HG03103 (cell line): ENCODE measurements around the gene UBE2D2.

Experiments used
- ATAC-seq: cut with Tn5 transposase; IDR thresholded peaks from one replicate; pipeline ENCODE4 v1.9.1; 2021; ENCODE audit warnings: low read depth; ENCODE audit not compliant: unreplicated experiment

UBE2D2 gene

GRCh38 chr5:139634541-139634940, 73.4 kb downstream of the UBE2D2 start:
- ATAC-seq = no peak

DNA sequence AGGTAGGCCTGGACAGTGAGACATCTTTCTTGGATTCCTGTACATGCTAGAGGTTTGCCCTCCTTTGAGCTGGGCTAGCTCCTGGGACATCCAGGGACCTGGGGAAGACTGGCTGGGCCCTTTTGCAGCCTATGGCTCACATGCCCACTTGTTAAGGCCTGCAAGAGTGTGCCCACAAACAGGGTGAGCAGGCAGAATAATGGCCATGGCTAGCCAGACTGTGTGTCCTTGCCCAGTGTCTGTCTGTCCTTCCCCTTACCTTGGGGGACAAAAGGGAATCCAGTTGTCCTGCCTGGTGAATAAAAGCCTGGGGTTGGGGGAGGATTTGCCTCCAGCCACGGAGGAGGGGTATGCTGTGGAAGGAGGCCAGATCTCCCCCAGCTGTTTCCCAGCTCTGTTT, 74.1 kb downstream of the UBE2D2 start:
- ATAC-seq = no peak

DNA sequence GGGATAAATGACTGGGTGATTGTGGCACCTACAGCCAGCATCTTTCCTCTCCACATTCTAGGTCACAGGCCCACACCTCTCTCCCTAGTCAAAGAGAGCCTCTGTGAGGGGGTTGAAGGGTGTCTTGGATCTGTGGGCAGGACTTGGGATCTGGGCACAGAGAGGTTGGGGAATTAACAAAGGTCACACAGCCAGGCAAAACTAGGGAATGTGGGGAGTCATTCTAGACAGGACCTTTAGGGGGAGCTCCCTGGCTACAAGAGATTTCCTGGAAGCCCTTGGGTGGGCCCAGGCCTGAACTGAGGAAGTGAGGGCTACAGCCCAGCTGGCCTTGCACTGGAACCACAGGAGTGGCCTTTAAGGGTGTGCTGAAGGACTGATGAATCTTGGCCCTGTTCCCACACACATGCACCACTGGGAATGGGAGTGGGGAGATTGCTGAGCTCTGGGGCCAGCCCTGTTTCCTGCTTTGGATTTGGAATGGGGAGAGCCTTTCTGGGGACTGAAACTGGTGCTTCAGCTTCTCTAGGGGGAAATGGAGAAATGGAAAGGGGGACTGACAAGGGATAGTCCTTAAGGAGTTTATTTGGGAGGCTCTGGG, 74.6 kb downstream of the UBE2D2 start:
- no peak for ATAC-seq

DNA sequence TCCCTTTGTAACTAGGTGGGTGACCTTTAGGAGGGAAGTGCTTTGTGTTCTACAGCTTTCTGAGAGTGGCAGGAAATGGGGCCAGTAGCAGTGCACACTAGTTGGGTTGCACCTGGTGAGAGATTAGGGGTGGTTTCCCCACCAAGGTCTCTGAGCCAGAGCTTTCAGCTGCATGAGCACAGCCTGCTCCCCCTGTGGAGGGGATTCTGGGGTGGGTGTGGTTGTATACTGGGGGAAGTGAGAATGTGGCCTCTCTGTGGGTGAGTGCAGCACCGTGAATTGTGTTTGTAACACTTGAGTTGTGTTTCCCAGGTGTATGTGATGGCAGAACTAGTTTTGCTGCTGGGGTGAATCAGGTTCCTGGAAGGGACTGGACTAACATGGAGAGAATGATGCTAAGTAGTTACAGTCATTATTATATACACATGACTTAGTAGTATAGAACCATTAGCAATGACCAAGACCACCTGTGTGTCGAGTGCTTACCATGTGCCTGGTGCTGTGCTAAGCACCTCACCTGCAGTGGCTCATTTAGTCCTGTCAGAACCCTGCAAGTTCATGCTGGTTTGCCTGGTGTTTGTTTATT, 75.2 kb downstream of the UBE2D2 start:
- peak; percentile 69 for ATAC-seq

- ATAC-seq = no peak
Measured at GRCh38 chr5:139636975-139637408, 75.9 kb downstream of the UBE2D2 start.

GRCh38 chr5:139637438-139638089, 76.4 kb downstream of the UBE2D2 start:
- ATAC-seq = no peak

DNA sequence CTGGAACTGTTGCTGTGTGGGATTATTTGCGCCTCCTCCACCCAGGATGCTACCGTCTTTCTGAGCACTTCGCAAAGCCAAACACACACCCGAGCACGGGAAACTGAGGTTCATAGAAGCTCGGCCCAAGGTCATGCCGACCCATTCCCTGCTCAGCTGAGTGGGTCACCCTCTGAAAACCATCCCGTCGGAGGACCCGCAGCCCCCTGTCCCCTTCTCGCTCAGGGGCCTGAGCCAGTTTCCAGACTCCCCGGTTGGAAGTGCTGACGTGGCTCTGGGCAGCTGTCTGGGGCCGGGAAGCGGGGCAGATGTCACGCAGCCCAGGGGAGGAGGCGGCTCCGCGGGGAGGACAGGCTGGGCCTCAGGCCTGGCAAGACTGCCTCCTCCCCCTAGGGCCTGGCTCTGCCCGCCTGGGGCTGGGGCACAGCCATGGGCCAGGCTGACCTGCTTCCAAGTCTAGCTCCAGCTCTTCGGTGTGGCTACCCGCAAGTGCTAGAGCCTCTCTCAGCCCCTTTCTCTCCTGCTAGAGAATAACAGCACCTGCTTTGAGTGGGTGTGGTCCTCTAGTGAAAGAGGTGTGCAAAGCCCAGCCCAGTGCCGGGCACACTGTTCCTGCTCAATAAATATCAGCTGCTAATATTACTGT, 77.1 kb downstream of the UBE2D2 start:
- no peak for ATAC-seq

- ATAC-seq = no peak
Measured at GRCh38 chr5:139638736-139639618, 77.8 kb downstream of the UBE2D2 start.

- no peak for ATAC-seq
Measured at GRCh38 chr5:139639619-139640380, 78.7 kb downstream of the UBE2D2 start.

DNA sequence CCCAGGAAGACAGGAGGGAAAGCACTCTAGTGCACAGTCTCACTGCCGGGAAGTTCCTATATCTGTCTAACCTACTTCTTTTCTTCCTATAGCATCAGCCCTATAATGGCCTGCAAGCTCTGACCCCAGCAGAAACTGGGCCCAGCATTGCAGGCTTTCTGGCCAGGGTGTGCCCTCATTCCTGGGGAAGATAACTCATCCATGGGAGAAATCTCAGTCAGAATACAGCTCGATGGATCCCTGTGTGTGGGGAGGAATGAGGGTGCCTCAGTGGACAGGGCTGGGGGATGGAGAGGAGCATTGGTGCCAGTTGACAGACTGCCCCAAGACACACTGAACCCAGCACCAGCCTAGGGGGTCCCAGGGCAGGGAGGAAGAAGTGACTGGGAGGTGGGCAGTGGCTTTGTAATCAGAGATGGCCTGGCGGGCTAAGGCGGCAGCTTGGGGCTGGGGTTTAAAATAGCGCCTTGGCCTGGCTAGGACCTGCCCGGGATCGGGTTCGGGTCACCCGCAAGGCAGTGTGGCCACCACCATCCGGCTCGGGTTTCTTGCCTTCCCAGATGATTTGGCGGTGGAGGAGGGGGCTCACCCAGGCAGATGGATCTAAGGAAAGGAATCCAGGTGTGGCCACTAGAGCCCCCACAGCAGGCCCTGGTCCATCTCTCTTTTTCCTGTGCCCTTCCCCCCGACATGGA, 79.4 kb downstream of the UBE2D2 start:
- no peak for ATAC-seq

DNA sequence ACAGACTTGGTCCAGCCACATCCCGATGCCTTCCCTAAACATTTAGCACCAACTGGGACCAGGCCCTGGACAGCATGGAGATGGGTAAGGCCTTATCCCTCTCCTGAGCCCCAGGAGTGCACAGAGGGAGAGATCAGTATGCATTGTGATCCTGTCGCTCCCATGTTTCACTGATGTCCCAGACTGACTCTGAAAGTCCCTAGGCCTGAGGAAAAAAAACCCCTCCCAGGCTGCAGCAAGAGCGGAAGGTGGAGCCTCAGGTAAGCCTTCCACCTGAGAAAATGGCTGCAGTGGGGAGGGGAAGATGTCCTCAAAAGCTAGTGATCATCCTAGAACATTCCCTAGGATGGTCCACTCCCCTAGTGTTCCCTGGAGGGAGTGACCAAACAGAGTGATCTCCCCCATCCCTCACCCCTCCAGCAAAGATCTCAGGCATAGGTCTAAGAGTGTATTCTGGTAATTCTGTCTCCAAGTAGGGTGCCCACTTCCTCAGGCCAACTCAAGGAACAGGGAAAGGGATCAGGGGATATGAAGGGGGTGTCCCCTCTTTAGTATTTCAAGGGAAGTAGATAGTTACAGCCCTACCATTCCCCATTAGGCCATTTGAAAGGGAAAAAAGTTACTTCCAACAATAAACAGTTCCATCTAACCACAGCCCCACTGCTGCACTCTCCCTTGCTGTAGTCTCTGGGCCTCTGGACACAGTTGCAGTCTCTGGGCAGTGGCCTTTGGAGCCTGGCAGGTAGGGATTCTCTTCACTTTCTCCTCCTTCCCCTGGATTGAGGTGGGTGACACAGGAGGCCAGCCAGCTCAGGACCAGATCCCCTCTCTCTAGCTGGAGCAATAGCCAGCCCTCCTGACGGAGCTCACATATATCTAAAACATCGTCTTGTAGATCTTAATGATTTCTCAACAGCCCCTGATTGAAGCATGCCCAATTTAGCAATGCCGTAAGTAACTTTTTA, 80.3 kb downstream of the UBE2D2 start:
- ATAC-seq = no peak

DNA sequence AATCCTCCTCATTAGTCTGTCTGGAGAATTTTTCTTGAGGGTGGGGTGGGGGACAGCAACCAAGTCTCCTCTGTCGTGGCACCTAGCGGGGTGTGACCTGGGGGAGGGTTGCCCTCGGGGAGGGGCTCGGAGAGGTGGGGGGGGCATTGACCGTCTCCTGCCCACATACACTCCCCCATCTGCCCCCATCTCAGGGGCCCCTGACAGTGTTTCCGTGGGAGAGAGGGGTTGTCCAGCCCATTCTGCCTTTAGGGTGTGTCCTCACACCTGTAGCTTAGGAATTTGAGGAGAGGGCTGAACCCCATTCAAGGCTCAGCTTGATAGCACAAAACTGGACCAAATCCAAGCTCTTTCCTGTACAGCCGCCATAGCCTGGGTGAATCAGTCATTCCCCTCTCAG, 81.1 kb downstream of the UBE2D2 start:
- ATAC-seq = no peak

GRCh38 chr5:139642891-139643871, 82.0 kb downstream of the UBE2D2 start:
- ATAC-seq = no peak

- no peak for ATAC-seq
Measured at GRCh38 chr5:139644001-139644456, 82.9 kb downstream of the UBE2D2 start.

DNA sequence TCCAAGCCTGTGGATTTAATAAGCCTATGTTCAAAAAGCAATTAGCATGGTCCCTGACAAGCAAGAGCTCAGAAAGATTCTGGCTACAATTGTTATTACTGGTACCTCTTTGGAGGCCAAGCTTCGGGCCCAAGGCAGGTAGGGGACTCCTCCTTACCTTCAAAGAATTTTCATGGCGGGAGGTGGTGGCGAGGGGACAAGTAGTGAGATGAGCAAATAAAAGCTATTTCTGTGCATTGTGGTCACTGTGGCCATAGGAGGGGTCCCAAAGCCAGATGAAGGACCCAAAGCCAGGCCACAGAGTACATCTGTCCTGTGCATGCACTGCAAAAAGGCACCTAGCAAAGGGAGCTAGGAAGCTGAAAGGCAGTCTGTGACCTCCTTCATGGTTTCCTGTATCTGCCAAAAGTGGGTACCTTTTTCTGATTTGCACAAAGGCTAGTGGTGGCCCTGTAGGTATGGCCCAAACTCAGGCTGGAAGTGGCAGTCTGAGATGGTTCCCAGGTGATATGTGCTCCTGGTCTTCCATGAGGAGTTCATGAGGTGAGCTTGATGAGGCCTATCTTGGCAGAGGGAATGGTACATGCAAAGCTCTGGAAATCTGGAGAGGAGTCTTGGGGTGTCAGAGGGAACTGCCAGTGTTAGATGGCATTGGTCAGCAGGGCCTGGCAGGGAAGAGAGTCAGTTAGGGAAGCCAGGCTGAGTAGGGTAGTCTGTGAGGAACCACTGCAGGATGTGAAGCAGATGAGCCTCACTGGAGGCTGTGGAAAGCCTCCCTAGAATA, 83.7 kb downstream of the UBE2D2 start:
- no peak for ATAC-seq

DNA sequence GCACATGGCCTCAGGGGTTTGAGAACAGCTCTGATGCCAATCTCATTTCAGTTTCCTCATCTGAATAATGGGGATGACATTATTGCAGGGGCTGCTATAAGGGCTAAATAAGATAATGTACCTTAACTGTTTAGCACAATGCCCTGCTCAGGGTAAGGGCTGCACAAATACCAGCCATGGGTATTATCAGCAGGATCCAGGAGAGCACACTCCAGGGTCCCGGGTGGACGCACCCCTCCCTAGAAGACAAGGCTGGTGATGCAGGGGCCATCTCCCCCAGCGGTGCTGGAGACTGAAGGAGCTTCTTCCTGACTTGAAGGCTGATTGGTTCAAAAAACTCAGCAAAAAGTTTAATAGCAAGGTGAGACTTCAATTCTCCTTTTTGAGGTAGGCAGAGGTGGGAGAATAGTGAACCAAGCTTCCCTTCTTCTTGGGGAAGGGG, 84.3 kb downstream of the UBE2D2 start:
- ATAC-seq = no peak
